GM21526 (cell line): ENCODE measurements around the gene IGFBP2.

Experiments used
- ATAC-seq: cut with Tn5 transposase; IDR thresholded peaks from one replicate; pipeline ENCODE4 v1.9.1; 2021; ENCODE audit warnings: moderate library complexity; ENCODE audit not compliant: unreplicated experiment, low FRiP score

IGFBP2 gene

GRCh38 chr2:216678813-216679657, 45.8 kb downstream of the IGFBP2 start:
- no peak for ATAC-seq

GRCh38 chr2:216679658-216680024, 46.4 kb downstream of the IGFBP2 start:
- no peak for ATAC-seq

- ATAC-seq, result no peak
Observed at GRCh38 chr2:216680951-216681629, 47.9 kb downstream of the IGFBP2 start.

GRCh38 chr2:216681683-216682082, 48.5 kb downstream of the IGFBP2 start:
- no peak for ATAC-seq

- ATAC-seq, result no peak
Observed at GRCh38 chr2:216683846-216684245, 50.6 kb downstream of the IGFBP2 start.

GRCh38 chr2:216685327-216685875, 52.2 kb downstream of the IGFBP2 start:
- no peak for ATAC-seq

GRCh38 chr2:216687111-216687510, 53.9 kb downstream of the IGFBP2 start:
- ATAC-seq, result no peak

GRCh38 chr2:216687646-216688045, 54.4 kb downstream of the IGFBP2 start:
- no peak for ATAC-seq

GRCh38 chr2:216688731-216689340, 55.6 kb downstream of the IGFBP2 start:
- ATAC-seq, result no peak

- ATAC-seq, result no peak
Observed at GRCh38 chr2:216689397-216689796, 56.2 kb downstream of the IGFBP2 start.

GRCh38 chr2:216690456-216690852, 57.2 kb downstream of the IGFBP2 start:
- ATAC-seq, result no peak

- no peak for ATAC-seq
Observed at GRCh38 chr2:216690853-216691741, 57.9 kb downstream of the IGFBP2 start.

- ATAC-seq, result peak; percentile 54
Observed at GRCh38 chr2:216692636-216693413, 59.6 kb downstream of the IGFBP2 start.

- ATAC-seq, result no peak
Observed at GRCh38 chr2:216693414-216694080, 60.3 kb downstream of the IGFBP2 start.

GRCh38 chr2:216694082-216694825, 61.0 kb downstream of the IGFBP2 start:
- no peak for ATAC-seq

- no peak for ATAC-seq
Observed at GRCh38 chr2:216694826-216695217, 61.6 kb downstream of the IGFBP2 start.

- ATAC-seq, result no peak
Observed at GRCh38 chr2:216695401-216695821, 62.2 kb downstream of the IGFBP2 start, which contains the start of gene IGFBP5. TSS of gene IGFBP5 (minus strand) at chr2:216695549. CDS start at chr2:216694775, 774 bp downstream.

GRCh38 chr2:216696321-216696720, 63.1 kb downstream of the IGFBP2 start:
- ATAC-seq, result no peak
